ENCODE measurements around the gene CNFN.

The CNFN gene

DNA sequence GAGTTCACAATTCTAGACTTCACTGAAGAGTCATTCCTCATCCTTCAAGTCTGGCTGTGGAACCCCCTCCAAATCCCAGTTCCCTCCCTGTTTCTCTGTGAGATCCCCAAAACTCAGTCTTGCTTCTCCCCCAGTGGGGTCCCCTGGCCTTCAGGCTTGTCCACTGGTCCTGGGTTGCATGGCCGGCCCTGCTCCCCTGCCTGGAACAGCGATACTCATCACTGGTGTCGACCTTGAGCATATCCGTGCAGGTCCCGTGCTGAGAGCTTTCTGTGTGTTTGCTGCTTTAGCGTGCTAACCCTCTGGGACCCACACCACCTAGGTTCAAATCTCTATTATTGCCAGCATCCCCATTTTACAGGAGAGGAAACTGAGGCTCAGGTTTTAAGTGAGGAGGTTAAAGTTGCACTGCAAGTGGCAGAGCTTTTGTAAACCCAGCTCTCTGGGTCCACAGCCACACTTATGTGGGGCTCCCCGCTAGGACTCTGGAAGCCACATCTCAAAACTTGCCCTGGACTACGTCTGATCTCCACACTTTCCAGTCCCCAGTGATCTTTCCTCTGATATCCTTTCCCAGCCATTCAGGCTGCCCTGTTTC lies 21.6 kb upstream of the CNFN start:
- WGBS (ENCODE audit: insufficient coverage, insufficient read length), result no CpG with 5 or more reads among the region's 8 CpGs
- H3K4me1 ChIP-seq (ENCODE audit: control insufficient read depth, insufficient read depth, low read length), result no peaks in the 10 kb centered on the region; the same call in 1 of the 2 replicates
- no peak for DNase-seq (ENCODE audit: low read depth, low spot score)
- H3K9me3 ChIP-seq (ENCODE audit: control insufficient read depth, insufficient read depth, low read length), result no peaks in the 10 kb centered on the region
- 0 out of 2 replicates have a peak, but pooled peaks cover 1% of the 10 kb centered on the region for H3K27me3 ChIP-seq (ENCODE audit: control insufficient read depth, insufficient read depth, low read length)
- H3K36me3 ChIP-seq (ENCODE audit: control insufficient read depth, insufficient read depth, low read length), result no peaks in the 10 kb centered on the region
- no peak overlapping the region for H3K4me3 ChIP-seq (ENCODE audit: low read length)
- no peak overlapping the region for H3K27ac ChIP-seq (ENCODE audit: low read length)

GRCh38 chr19:42410371-42410770 lies 20.3 kb upstream of the CNFN start:
- no CpG with 5 or more reads among the region's 30 CpGs for WGBS (ENCODE audit: insufficient coverage, insufficient read length)
- Histone ChIP-seq H3K27ac (ENCODE audit: low read length) (no peak overlapping the region), H3K27me3 (ENCODE audit: control insufficient read depth, insufficient read depth, low read length) (0 out of 2 replicates have a peak, but pooled peaks cover 1% of the 10 kb centered on the region), H3K4me1 (ENCODE audit: control insufficient read depth, insufficient read depth, low read length) (no peaks in the 10 kb centered on the region; the same call in 1 of the 2 replicates), H3K9me3 (ENCODE audit: control insufficient read depth, insufficient read depth, low read length) (no peaks in the 10 kb centered on the region), H3K4me3 (ENCODE audit: low read length) (no peak overlapping the region), H3K36me3 (ENCODE audit: control insufficient read depth, insufficient read depth, low read length) (no peaks in the 10 kb centered on the region)
- no peak for DNase-seq (ENCODE audit: low read depth, low spot score)

- Histone ChIP-seq H3K36me3 (ENCODE audit: control insufficient read depth, insufficient read depth, low read length) (0 out of 2 replicates have a peak, but pooled peaks cover 2% of the 10 kb centered on the region), H3K27me3 (ENCODE audit: control insufficient read depth, insufficient read depth, low read length) (0 out of 2 replicates have a peak, but pooled peaks cover 1% of the 10 kb centered on the region), H3K4me3 (ENCODE audit: low read length) (no peak overlapping the region), H3K9me3 (ENCODE audit: control insufficient read depth, insufficient read depth, low read length) (no peaks in the 10 kb centered on the region), H3K27ac (ENCODE audit: low read length) (no peak overlapping the region), H3K4me1 (ENCODE audit: control insufficient read depth, insufficient read depth, low read length) (no peaks in the 10 kb centered on the region; the same call in 1 of the 2 replicates)
- DNase-seq (ENCODE audit: low read depth, low spot score), result no peak
- WGBS (ENCODE audit: insufficient coverage, insufficient read length), result no CpG with 5 or more reads among the region's 6 CpGs
Observed at GRCh38 chr19:42409477-42409876, 19.4 kb upstream of the CNFN start.

GRCh38 chr19:42407816-42408175 lies 17.7 kb upstream of the CNFN start:
- Histone ChIP-seq H3K27ac (ENCODE audit: low read length) (no peak overlapping the region), H3K36me3 (ENCODE audit: control insufficient read depth, insufficient read depth, low read length) (0 out of 2 replicates have a peak, but pooled peaks cover 2% of the 10 kb centered on the region), H3K27me3 (ENCODE audit: control insufficient read depth, insufficient read depth, low read length) (no peaks in the 10 kb centered on the region), H3K4me3 (ENCODE audit: low read length) (no peak overlapping the region), H3K4me1 (ENCODE audit: control insufficient read depth, insufficient read depth, low read length) (no peaks in the 10 kb centered on the region; the same call in 1 of the 2 replicates), H3K9me3 (ENCODE audit: control insufficient read depth, insufficient read depth, low read length) (no peaks in the 10 kb centered on the region)
- DNase-seq (ENCODE audit: low read depth, low spot score), result no peak
- no CpG with 5 or more reads among the region's 10 CpGs for WGBS (ENCODE audit: insufficient coverage, insufficient read length)

DNA sequence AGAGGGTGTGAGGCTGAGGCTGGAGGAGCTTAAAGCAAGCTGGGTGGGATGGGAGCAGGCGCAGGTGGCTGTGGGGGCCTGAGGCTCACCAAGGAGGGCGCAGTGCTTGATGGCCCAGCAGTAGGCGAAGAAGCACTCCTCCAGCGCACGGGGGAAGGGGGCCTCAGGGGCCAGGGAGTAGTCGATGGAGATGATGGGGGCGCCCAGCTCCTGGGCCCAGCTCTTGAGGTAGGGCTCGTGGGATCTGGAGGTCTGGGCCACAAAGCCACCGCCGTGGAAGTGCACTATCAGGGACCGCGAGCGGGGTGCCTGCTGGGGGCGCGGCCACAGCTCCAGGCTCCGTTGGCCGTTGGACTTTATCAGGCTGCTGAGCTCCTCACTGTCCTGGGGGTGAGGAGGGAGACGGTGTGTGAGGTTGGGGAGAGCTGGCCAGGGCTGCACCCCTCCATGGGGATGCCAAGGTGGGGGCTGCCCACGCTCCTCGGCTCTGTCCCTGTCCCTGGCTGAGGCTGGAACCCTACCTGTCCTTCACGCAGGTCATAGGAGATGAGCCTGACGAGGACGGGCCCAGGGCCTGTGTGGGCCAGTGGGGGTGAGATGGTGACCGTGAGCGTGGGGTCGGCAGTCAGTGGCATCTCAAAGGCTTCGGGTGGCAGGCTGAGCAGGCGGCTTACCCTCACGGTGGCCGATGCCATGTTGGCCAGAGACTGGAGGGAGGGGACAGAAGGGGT lies 17.2 kb upstream of the CNFN start:
- DNase-seq (ENCODE audit: low read depth, low spot score), result no peak
- Histone ChIP-seq H3K27ac (ENCODE audit: low read length) (no peak overlapping the region), H3K4me3 (ENCODE audit: low read length) (no peak overlapping the region), H3K9me3 (ENCODE audit: control insufficient read depth, insufficient read depth, low read length) (no peaks in the 10 kb centered on the region), H3K36me3 (ENCODE audit: control insufficient read depth, insufficient read depth, low read length) (0 out of 2 replicates have a peak, but pooled peaks cover 2% of the 10 kb centered on the region), H3K4me1 (ENCODE audit: control insufficient read depth, insufficient read depth, low read length) (peaks cover 1% of the 10 kb centered on the region; the same call in 1 of the 2 replicates), H3K27me3 (ENCODE audit: control insufficient read depth, insufficient read depth, low read length) (no peaks in the 10 kb centered on the region)
- WGBS (ENCODE audit: insufficient coverage, insufficient read length), result no CpG with 5 or more reads among the region's 30 CpGs

GRCh38 chr19:42406111-42406510 lies 16.0 kb upstream of the CNFN start:
- Histone ChIP-seq H3K4me1 (ENCODE audit: control insufficient read depth, insufficient read depth, low read length) (peaks cover 1% of the 10 kb centered on the region; the same call in 1 of the 2 replicates), H3K9me3 (ENCODE audit: control insufficient read depth, insufficient read depth, low read length) (no peaks in the 10 kb centered on the region), H3K4me3 (ENCODE audit: low read length) (no peak overlapping the region), H3K27me3 (ENCODE audit: control insufficient read depth, insufficient read depth, low read length) (no peaks in the 10 kb centered on the region), H3K36me3 (ENCODE audit: control insufficient read depth, insufficient read depth, low read length) (0 out of 2 replicates have a peak, but pooled peaks cover 2% of the 10 kb centered on the region), H3K27ac (ENCODE audit: low read length) (no peak overlapping the region)
- no CpG with 5 or more reads among the region's 11 CpGs for WGBS (ENCODE audit: insufficient coverage, insufficient read length)
- no peak for DNase-seq (ENCODE audit: low read depth, low spot score)

DNA sequence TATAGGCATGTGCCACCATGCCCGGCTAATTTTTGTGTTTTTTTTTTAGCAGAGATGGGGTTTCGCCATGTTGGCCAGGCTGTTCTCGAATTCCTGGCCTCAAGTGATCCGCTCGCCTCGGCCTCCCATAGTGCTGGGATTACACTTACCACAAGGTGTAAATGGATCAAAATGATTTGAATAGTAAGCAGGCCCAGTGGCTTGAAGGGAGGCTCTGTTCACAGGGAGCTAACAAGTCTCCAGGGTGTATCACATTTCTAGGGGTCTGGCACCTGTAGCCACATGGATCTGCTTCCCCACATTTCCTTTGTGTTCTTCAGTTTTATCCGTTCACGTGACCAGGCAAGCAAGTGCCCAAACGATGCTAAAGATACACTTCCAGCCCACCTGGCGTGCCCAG lies 13.5 kb upstream of the CNFN start:
- no peaks in the 10 kb centered on the region for H3K27me3 ChIP-seq (ENCODE audit: control insufficient read depth, insufficient read depth, low read length)
- DNase-seq (ENCODE audit: low read depth, low spot score), result no peak
- no CpG with 5 or more reads among the region's 10 CpGs for WGBS (ENCODE audit: insufficient coverage, insufficient read length)
- no peak overlapping the region for H3K4me3 ChIP-seq (ENCODE audit: low read length)
- H3K27ac ChIP-seq (ENCODE audit: low read length), result no peak overlapping the region
- H3K9me3 ChIP-seq (ENCODE audit: control insufficient read depth, insufficient read depth, low read length), result no peaks in the 10 kb centered on the region
- 0 out of 2 replicates have a peak, but pooled peaks cover 2% of the 10 kb centered on the region for H3K36me3 ChIP-seq (ENCODE audit: control insufficient read depth, insufficient read depth, low read length)
- H3K4me1 ChIP-seq (ENCODE audit: control insufficient read depth, insufficient read depth, low read length), result peaks cover 1% of the 10 kb centered on the region; the same call in 1 of the 2 replicates

DNA sequence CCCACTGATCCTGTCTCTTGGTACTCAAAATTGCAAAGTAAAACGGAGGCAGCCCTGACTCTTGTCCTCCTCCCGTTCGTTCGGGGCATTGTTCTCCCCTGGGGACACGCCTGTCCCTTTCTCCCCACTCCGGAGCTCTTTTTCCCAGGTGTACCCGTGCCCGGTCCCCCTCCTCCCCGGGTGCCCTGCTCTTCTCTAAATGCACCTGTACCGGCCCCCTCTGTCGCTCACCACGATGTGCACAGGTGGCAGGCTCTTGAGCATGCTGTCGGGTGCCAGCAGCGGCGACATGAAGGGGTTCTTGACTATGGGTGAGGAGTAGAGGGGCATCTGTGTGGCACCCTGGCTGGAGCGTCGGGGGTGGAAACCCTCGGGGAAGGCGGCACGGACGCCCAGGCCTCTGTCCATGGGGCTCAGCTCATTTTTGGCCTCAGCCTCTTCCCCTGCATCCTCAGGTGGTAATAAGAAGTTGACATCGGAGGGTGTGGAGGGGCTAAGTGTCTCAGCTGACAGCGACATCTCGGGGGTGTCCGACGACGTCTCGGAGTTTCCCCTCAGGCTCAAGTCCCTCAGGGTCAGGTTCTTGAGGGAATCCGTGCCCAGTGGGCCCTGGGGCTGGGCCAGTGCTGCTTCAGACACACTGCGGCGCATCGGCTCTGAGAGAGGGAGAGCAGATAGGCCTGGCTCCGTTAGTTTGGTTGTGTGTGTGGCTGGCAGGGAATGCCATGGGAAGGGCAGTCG lies 12.4 kb upstream of the CNFN start:
- Histone ChIP-seq H3K4me1 (ENCODE audit: control insufficient read depth, insufficient read depth, low read length) (peaks cover 4% of the 10 kb centered on the region), H3K9me3 (ENCODE audit: control insufficient read depth, insufficient read depth, low read length) (no peaks in the 10 kb centered on the region), H3K27me3 (ENCODE audit: control insufficient read depth, insufficient read depth, low read length) (no peaks in the 10 kb centered on the region), H3K36me3 (ENCODE audit: control insufficient read depth, insufficient read depth, low read length) (0 out of 2 replicates have a peak, but pooled peaks cover 2% of the 10 kb centered on the region), H3K4me3 (ENCODE audit: low read length) (peak overlapping the region; percentile 64; the same call in 1 of the 2 replicates), H3K27ac (ENCODE audit: low read length) (no peak overlapping the region)
- WGBS (ENCODE audit: insufficient coverage, insufficient read length), result no CpG with 5 or more reads among the region's 34 CpGs
- DNase-seq (ENCODE audit: low read depth, low spot score), result no peak

- peak overlapping the region; percentile 64 for H3K4me3 ChIP-seq (ENCODE audit: low read length)
- no peaks in the 10 kb centered on the region for H3K27me3 ChIP-seq (ENCODE audit: control insufficient read depth, insufficient read depth, low read length)
- no peaks in the 10 kb centered on the region for H3K9me3 ChIP-seq (ENCODE audit: control insufficient read depth, insufficient read depth, low read length)
- no peak overlapping the region for H3K27ac ChIP-seq (ENCODE audit: low read length)
- DNase-seq (ENCODE audit: low read depth, low spot score), result no peak
- no CpG with 5 or more reads among the region's 80 CpGs for WGBS (ENCODE audit: insufficient coverage, insufficient read length)
- peaks cover 4% of the 10 kb centered on the region for H3K4me1 ChIP-seq (ENCODE audit: control insufficient read depth, insufficient read depth, low read length)
- H3K36me3 ChIP-seq (ENCODE audit: control insufficient read depth, insufficient read depth, low read length), result 0 out of 2 replicates have a peak, but pooled peaks cover 2% of the 10 kb centered on the region
Observed at GRCh38 chr19:42401365-42402303, 11.5 kb upstream of the CNFN start.
